GM12878 (cell line): Measurements from ENCODE around the gene GGT7. TPM values are rescaled to one million over a fixed set of nuclear protein-coding genes. Genes with fewer than 3 reads are reported as not detected.
"Not testable (repeated sequence)": the region's sequence is repeated elsewhere in the genome, so short reads cannot be mapped to it uniquely, and the experiment has no call there.

Experiments
- ATAC-seq: fragments of 200-7000 bp; cut with Tn5 transposase; 3 replicates; pipeline ENCODE4 v1.9.1; 2020; ENCODE audit warnings: mild to moderate bottlenecking, moderate library complexity
- BruUV-seq: library from RNA; stranded (reverse); fragments of 400-500 nt; replicated peaks from 2 replicates; lab custom pipeline; 2021; lab: Mats Ljungman, UMichigan
- CTCF ChIA-PET: fragments of 300-600 bp; sonication (Branson Sonifier 250); formaldehyde crosslinking; extraction: SDS; loops from one replicate; lab custom pipeline; 2021; ENCODE audit warnings: inconsistent platforms; lab: Yijun Ruan, JAX
- POLR2A ChIA-PET: fragments of 350-600 bp; formaldehyde crosslinking; extraction: SDS; loops from one replicate; lab custom pipeline; 2021; ENCODE audit warnings: inconsistent platforms; lab: Charles Lee
- RAD21 ChIA-PET: fragments of 300-600 bp; sonication (Branson Sonifier 250); formaldehyde crosslinking; loops from one replicate; lab custom pipeline; 2023; ENCODE audit warnings: antibody characterized with exemption; ENCODE audit not compliant: unreplicated experiment; lab: Charles Lee
- SMC1A ChIA-PET: fragments of 300-600 bp; sonication (Branson Sonifier 250); formaldehyde crosslinking; loops from one replicate; lab custom pipeline; 2023; ENCODE audit not compliant: unreplicated experiment, uncharacterized antibody; lab: Charles Lee
- DNase-seq: peaks from one replicate; pipeline ENCODE4 v3.0.0-alpha.2; 2011; ENCODE audit warnings: low read depth, low spot score
- FAIRE-seq: peaks from 3 replicates; lab custom pipeline; 2011; peaks lifted over from hg19 to GRCh38; lab: Jason Lieb, UNC
- H2AFZ ChIP-seq: 2 replicates; pipeline ENCODE4 v1.6.0; 2011; ENCODE audit warnings: low read depth, low read length, control low read depth; ENCODE audit not compliant: control insufficient read depth
- H3K27ac ChIP-seq: 2 replicates; pipeline ENCODE4 v1.5.1; 2011; ENCODE audit warnings: control low read depth; ENCODE audit not compliant: control insufficient read depth, insufficient read depth
- H3K27me3 ChIP-seq, 2 experiments: replicated peaks in 1 of 2; 2 replicates each; pipeline versions ENCODE4 v1.6.0 to v1.6.1; 2011; ENCODE audit warnings: low read length in 1 of 2; ENCODE audit not compliant: control insufficient read depth in 2 of 2, insufficient read depth in 2 of 2
- H3K36me3 ChIP-seq, 2 experiments: 2 replicates each; pipeline ENCODE4 v1.5.1; 2011; ENCODE audit warnings: low read length in 1 of 2; ENCODE audit not compliant: control insufficient read depth in 2 of 2, insufficient read depth in 2 of 2
- H3K4me1 ChIP-seq: 2 replicates; pipeline ENCODE4 v1.6.1; 2011; ENCODE audit warnings: mild to moderate bottlenecking, low read length, moderate library complexity, mixed read lengths; ENCODE audit not compliant: control insufficient read depth, insufficient read depth
- H3K4me2 ChIP-seq: 2 replicates; pipeline ENCODE4 v1.6.0; 2011; ENCODE audit warnings: control low read depth; ENCODE audit not compliant: control insufficient read depth, insufficient read depth
- H3K4me3 ChIP-seq: fragments of 200-600 bp; sonication (generic); 2 replicates; pipeline ENCODE4 v1.5.1; 2016
- H3K79me2 ChIP-seq: 2 replicates; pipeline ENCODE4 v1.6.0; 2011; ENCODE audit warnings: low read length; ENCODE audit not compliant: control insufficient read depth, insufficient read depth
- H3K9ac ChIP-seq: 2 replicates; pipeline ENCODE4 v1.8.0; 2011; ENCODE audit warnings: low read length, control low read depth, mixed read lengths; ENCODE audit not compliant: control insufficient read depth, insufficient read depth
- H3K9me3 ChIP-seq: replicated peaks from 3 replicates; pipeline ENCODE4 v1.5.1; 2011; ENCODE audit warnings: mild to moderate bottlenecking, low read length; ENCODE audit not compliant: control insufficient read depth, insufficient read depth
- H4K20me1 ChIP-seq: 2 replicates; pipeline ENCODE4 v1.6.0; 2011; ENCODE audit not compliant: control insufficient read depth, insufficient read depth
- ATF7 ChIP-seq: fragments of 450-650 bp; IDR thresholded peaks from 2 replicates; pipeline ENCODE4 v1.6.1; 2016; ENCODE audit warnings: low read depth, mild to moderate bottlenecking
- BCL11A ChIP-seq: IDR thresholded peaks from 2 replicates; pipeline ENCODE4 v1.6.1; 2011; ENCODE audit warnings: low read depth, low read length
- DPF2 ChIP-seq: fragments of 450-650 bp; IDR thresholded peaks from 2 replicates; pipeline ENCODE4 v1.6.1; 2017; ENCODE audit warnings: mild to moderate bottlenecking
- EED ChIP-seq: sonication (generic); IDR thresholded peaks from 2 replicates; pipeline ENCODE4 v1.6.1; 2016; ENCODE audit warnings: antibody characterized with exemption, low read depth
- ETV6 ChIP-seq, 2 experiments: fragments of 450-650 bp in 1 of 2; IDR thresholded peaks in 1 of 2; conservative IDR thresholded peaks in 1 of 2; 2 replicates each; pipeline ENCODE4 v1.6.1; 2014; ENCODE audit warnings: antibody characterized with exemption in 1 of 2, borderline replicate concordance in 1 of 2, low read depth in 1 of 2, mild to moderate bottlenecking in 1 of 2, moderate library complexity in 1 of 2
- EZH2 ChIP-seq: IDR thresholded peaks from 2 replicates; pipeline ENCODE4 v1.6.1; 2012; ENCODE audit warnings: low read depth, mild to moderate bottlenecking, control low read depth, inconsistent platforms, low read length, borderline replicate concordance; ENCODE audit not compliant: control insufficient read depth
- IKZF1 ChIP-seq: fragments of 450-650 bp; conservative IDR thresholded peaks from 2 replicates; pipeline ENCODE4 v1.6.1; 2017; ENCODE audit warnings: antibody characterized with exemption, mild to moderate bottlenecking
- IKZF2 ChIP-seq, 2 experiments: fragments of 450-650 bp; IDR thresholded peaks; 2 replicates each; pipeline ENCODE4 v1.6.1; 2017; ENCODE audit warnings: mild to moderate bottlenecking in 2 of 2, moderate library complexity in 2 of 2
- JUNB ChIP-seq: IDR thresholded peaks from 2 replicates; pipeline ENCODE4 v1.6.1; 2016; ENCODE audit warnings: antibody characterized with exemption, mild to moderate bottlenecking
- MEF2B ChIP-seq: fragments of 450-650 bp; IDR thresholded peaks from 2 replicates; pipeline ENCODE4 v1.6.1; 2018; ENCODE audit warnings: mild to moderate bottlenecking, moderate library complexity; ENCODE audit not compliant: partially characterized antibody, poor library complexity, severe bottlenecking
- MTA2 ChIP-seq: fragments of 450-650 bp; IDR thresholded peaks from 2 replicates; pipeline ENCODE4 v1.6.1; 2016; ENCODE audit warnings: low read depth, mild to moderate bottlenecking, moderate library complexity
- NFIC ChIP-seq: IDR thresholded peaks from 2 replicates; pipeline ENCODE4 v1.6.1; 2012; ENCODE audit warnings: low read depth, mild to moderate bottlenecking, inconsistent platforms, low read length, moderate library complexity
- SPI1 ChIP-seq: IDR thresholded peaks from 2 replicates; pipeline ENCODE4 v1.6.1; 2011; ENCODE audit warnings: low read depth, mild to moderate bottlenecking, low read length, moderate library complexity, borderline replicate concordance; ENCODE audit not compliant: insufficient read depth
- ZBED1 ChIP-seq: IDR thresholded peaks from 2 replicates; pipeline ENCODE4 v1.6.1; 2016; ENCODE audit warnings: borderline replicate concordance
- WGBS: methylation state at CpG from one replicate; pipeline ENCODE4 v1.1.6; 2016; ENCODE audit warnings: low lambda C conversion rate; ENCODE audit not compliant: insufficient replicate concordance, insufficient coverage; ENCODE audit errors: missing lambda C conversion rate; 5-methylcytosine and 5-hydroxymethylcytosine counted together
- in situ Hi-C: fragments of 300-500 bp; cut with MboI; formaldehyde crosslinking; loops from 9 replicates; pipeline ENCODE4 v1.14.3; 2018; ENCODE audit warnings: mixed read lengths
- intact Hi-C: fragments of 100-400 bp; cut with micrococcal nuclease; formaldehyde crosslinking; loops from one replicate; pipeline ENCODE4 v1.14.2; 2022; ENCODE audit not compliant: unreplicated experiment
- polyA plus RNA-seq, 11 experiments: library from polyadenylated mRNA; depleted of rRNA in 4 of 11; unstranded in 6 of 11; stranded (reverse) in 5 of 11; fragments of >200 nt; fragmentation: Nextera tagmentation in 4 of 11; fragmentation: Illumina TruSeq in 1 of 11; extraction: Ambion mirVana in 4 of 11; extraction: Trizol in 1 of 11; gene quantifications; 1 replicate in 1 of 11; 2 replicates in 10 of 11; pipeline versions ENCODE4 v1.2.1 to v1.2.3, GENCODE V29; 2011 to 2016; ENCODE audit warnings: inconsistent platforms in 2 of 11, missing spikeins in 2 of 11, low read depth in 1 of 11
- total RNA-seq, 4 experiments: library from RNA; depleted of rRNA in 3 of 4; stranded (reverse); fragments of >200 nt in 3 of 4; fragmentation: Illumina TruSeq in 1 of 4; extraction: Trizol in 1 of 4; gene quantifications; 2 replicates each; pipeline versions ENCODE4 v1.2.1 to v1.2.3, GENCODE V29; 2013 to 2021
- TF ChIP-seq, protein P1 (sequence below): IDR thresholded peaks from 2 replicates; pipeline ENCODE4 v1.6.1; 2012; ENCODE audit warnings: low read length, inconsistent platforms

The GGT7 gene
- total and polyA plus RNA-seq, 10 of the 15 experiments (the other 5 are each of a cell fraction or from before 2014, with no cell fraction given), result 0.02 to 14.7 (median 5.3) TPM

DNA sequence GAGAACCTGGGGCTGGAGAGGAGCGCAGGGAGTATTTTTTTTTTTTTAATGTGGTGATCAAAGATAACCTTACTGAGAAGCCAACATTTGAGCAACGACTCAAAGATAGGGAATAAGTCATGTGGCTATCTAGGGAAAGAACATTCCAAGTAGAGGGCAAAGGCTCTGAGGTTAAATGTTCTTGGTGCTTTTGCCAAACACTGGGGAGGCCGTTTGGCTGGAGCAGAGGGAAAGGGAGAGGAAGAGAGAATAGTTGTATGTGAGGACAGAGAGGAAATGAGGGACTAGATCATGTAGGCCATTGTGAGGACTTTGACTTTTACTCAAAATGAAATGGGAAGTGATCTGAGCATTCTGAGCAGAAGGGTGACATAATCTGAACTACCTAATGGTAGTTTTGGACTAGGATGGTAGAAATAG lies 31.6 kb upstream of the GGT7 start:
- no peak overlapping the region for H3K4me3 ChIP-seq
- peak; percentile 80 for ATAC-seq
- ChIA-PET POLR2A (interaction anchor here (0.6 to 1.1 kb wide), 5 partner anchors 15 to 1048 kb away, joined by 3 to 13 read pairs (median 4); no protein-coding TSS in a partner anchor), RAD21 (interaction anchor here (0.6 to 1.5 kb wide), 2 partner anchors 21 to 192 kb away, joined by 3 to 4 read pairs; no protein-coding TSS in a partner anchor), CTCF (interaction anchor here (0.7 to 2.3 kb wide), 3 partner anchors 24 to 1913 kb away, joined by 3 to 11 read pairs (median 3); partner anchors contain the start of gene ACSS2), SMC1A (interaction anchor here (0.6 to 2.5 kb wide), 7 partner anchors 18 to 276 kb away, joined by 3 to 6 read pairs (median 3); partner anchors contain the start of gene ACSS2)
- H3K79me2 ChIP-seq, result no peaks in the 10 kb centered on the region
- TF ChIP-seq, protein P1, sequence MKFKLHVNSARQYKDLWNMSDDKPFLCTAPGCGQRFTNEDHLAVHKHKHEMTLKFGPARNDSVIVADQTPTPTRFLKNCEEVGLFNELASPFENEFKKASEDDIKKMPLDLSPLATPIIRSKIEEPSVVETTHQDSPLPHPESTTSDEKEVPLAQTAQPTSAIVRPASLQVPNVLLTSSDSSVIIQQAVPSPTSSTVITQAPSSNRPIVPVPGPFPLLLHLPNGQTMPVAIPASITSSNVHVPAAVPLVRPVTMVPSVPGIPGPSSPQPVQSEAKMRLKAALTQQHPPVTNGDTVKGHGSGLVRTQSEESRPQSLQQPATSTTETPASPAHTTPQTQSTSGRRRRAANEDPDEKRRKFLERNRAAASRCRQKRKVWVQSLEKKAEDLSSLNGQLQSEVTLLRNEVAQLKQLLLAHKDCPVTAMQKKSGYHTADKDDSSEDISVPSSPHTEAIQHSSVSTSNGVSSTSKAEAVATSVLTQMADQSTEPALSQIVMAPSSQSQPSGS, result peak; percentile 59; the same call in 1 of the 2 replicates
- TF ChIP-seq EED (peak; percentile 58), ETV6 (conservative IDR thresholded peaks at IDR 0.05 in 1 of 2, IDR thresholded peaks at IDR 0.05 in 1 of 2; ENCODE audit: borderline replicate concordance in 1 of 2, low read depth in 1 of 2) (peak in 1 of 2 experiments; percentile 95; a peak in 2 of 4 replicates), SPI1 (peak; percentile 60; the same call in 1 of the 2 replicates), IKZF1 (peak; percentile 58), IKZF2 (IDR thresholded peaks at IDR 0.05) (peak; percentile 33 to 39; a peak in 1 of 4 replicates), JUNB (peak; percentile 87), ATF7 (peak; percentile 88), NFIC (peak; percentile 51; the same call in 1 of the 2 replicates), MEF2B (no peak), DPF2 (peak; percentile 80), BCL11A (0 out of 2 replicates have a peak, but pooled peaks have one; percentile 38), EZH2 (no peak), MTA2 (peak; percentile 28; the same call in 1 of the 2 replicates), ZBED1 (no peak)
- intact Hi-C loops, result no loop called here
- no peaks in the 10 kb centered on the region for H3K27me3 ChIP-seq
- WGBS, result 49% methylated on average over 3 of the region's 3 CpGs
- no peaks in the 10 kb centered on the region for H3K36me3 ChIP-seq
- H2AFZ ChIP-seq, result no peak overlapping the region
- H3K9me3 ChIP-seq, result no peaks in the 10 kb centered on the region
- H4K20me1 ChIP-seq, result no peaks in the 10 kb centered on the region
- no peaks in the 10 kb centered on the region for H3K4me1 ChIP-seq
- BruUV-seq, result no TSS peak
- H3K9ac ChIP-seq, result no peak overlapping the region
- in situ Hi-C loops, result no loop called here
- DNase-seq, result no peak
- H3K27ac ChIP-seq, result no peak overlapping the region
- H3K4me2 ChIP-seq, result no peak overlapping the region
- no peak for FAIRE-seq

DNA sequence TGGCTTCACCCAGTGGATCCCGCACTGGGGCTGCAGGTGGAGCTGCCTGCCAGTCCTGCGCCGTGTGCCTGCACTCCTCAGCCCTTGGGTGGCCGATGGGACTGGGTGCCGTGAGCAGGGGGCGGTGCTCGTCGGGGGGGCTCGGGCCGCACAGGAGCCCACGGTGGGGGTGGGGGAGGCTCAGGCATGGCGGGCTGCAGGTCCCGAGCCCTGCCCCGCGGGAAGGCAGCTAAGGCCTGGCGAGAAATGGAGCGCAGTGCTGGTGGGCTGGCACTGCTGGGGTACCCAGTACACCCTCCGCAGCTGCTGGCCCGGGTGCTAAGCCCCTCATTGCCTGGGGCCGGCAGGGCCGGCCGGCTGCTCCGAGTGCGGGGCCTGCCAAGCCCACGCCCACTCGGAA lies 26.1 kb upstream of the GGT7 start:
- H3K9me3 ChIP-seq, H4K20me1 ChIP-seq, RAD21 ChIA-PET, POLR2A ChIA-PET, ATAC-seq, intact Hi-C loops, H3K4me3 ChIP-seq, H3K27me3 ChIP-seq, BruUV-seq, H3K4me2 ChIP-seq, DNase-seq, H2AFZ ChIP-seq, H3K27ac ChIP-seq, H3K79me2 ChIP-seq, H3K9ac ChIP-seq, CTCF ChIA-PET, H3K4me1 ChIP-seq, H3K36me3 ChIP-seq, FAIRE-seq, SMC1A ChIA-PET, in situ Hi-C loops: not testable (repeated sequence)
- 76% methylated on average over 19 of the region's 26 CpGs for WGBS
